ENCODE measurements around the gene C1orf87.

The C1orf87 gene

GRCh38 chr1:60073605-60074278 is at the start of gene C1orf87:
Gene C1orf87, minus strand, starts transcription at chr1:60073770. Its CDS starts 1,127 bp downstream, at chr1:60072643.
- DNase-seq, result no peak

- no peak for DNase-seq
These were observed 44.5 kb upstream of the C1orf87 start for GRCh38 chr1:60118085-60118484.

- DNase-seq, result no peak
These were observed 41.3 kb upstream of the C1orf87 start for GRCh38 chr1:60114745-60115318.

GRCh38 chr1:60113596-60113995 is 40.0 kb upstream of the C1orf87 start:
- DNase-seq, result no peak

- DNase-seq, result no peak
These were observed 39.5 kb upstream of the C1orf87 start for GRCh38 chr1:60113028-60113427.

GRCh38 chr1:60111716-60112115 is 38.1 kb upstream of the C1orf87 start:
- DNase-seq, result no peak

GRCh38 chr1:60111118-60111517 is 37.5 kb upstream of the C1orf87 start:
- DNase-seq, result no peak

- DNase-seq, result no peak
These were observed 34.6 kb upstream of the C1orf87 start for GRCh38 chr1:60108196-60108595.

- DNase-seq, result no peak
These were observed 29.6 kb upstream of the C1orf87 start for GRCh38 chr1:60103186-60103585.

- DNase-seq, result no peak
These were observed 28.9 kb upstream of the C1orf87 start for GRCh38 chr1:60102267-60103061.

- no peak for DNase-seq
These were observed 27.9 kb upstream of the C1orf87 start for GRCh38 chr1:60101516-60101915.

GRCh38 chr1:60091195-60091715 is 17.7 kb upstream of the C1orf87 start:
- no peak for DNase-seq

- no peak for DNase-seq
These were observed 17.1 kb upstream of the C1orf87 start for GRCh38 chr1:60090655-60091054.

GRCh38 chr1:60088620-60089155 is 15.1 kb upstream of the C1orf87 start:
- no peak for DNase-seq

- no peak for DNase-seq
These were observed 14.1 kb upstream of the C1orf87 start for GRCh38 chr1:60087681-60088080.

GRCh38 chr1:60078182-60078581 is 4.6 kb upstream of the C1orf87 start:
- DNase-seq, result no peak

GRCh38 chr1:60071296-60071695 is 2.3 kb downstream of the C1orf87 start:
- no peak for DNase-seq

- no peak for DNase-seq
These were observed 3.9 kb downstream of the C1orf87 start for GRCh38 chr1:60069691-60070090.

- DNase-seq, result no peak
These were observed 5.1 kb downstream of the C1orf87 start for GRCh38 chr1:60068393-60069045.

- DNase-seq, result no peak
These were observed 7.6 kb downstream of the C1orf87 start for GRCh38 chr1:60066001-60066400.

GRCh38 chr1:60065199-60065598 is 8.4 kb downstream of the C1orf87 start:
- DNase-seq, result no peak

- DNase-seq, result no peak
These were observed 10.0 kb downstream of the C1orf87 start for GRCh38 chr1:60063561-60063960.

GRCh38 chr1:60059468-60059867 is 14.1 kb downstream of the C1orf87 start:
- DNase-seq, result no peak
